Measurements from ENCODE around the gene PKP1. TPM values are rescaled to one million over a fixed set of nuclear protein-coding genes. Genes with fewer than 3 reads are reported as not detected.

Gene PKP1
- total RNA-seq, 2 donors from 2014 or later: 2.3 TPM; not detected in 1

GRCh38 chr1:201371792-201372191 is 88.5 kb downstream of the PKP1 start:
- H3K4me1 ChIP-seq: peaks cover 0 to 36% of the 10 kb centered on the region in 2 donors
- H3K9me3 ChIP-seq: no peaks in the 10 kb centered on the region
- no peak for TF ChIP-seq CTCF (IDR thresholded peaks at IDR 0.05)
- no peaks in the 10 kb centered on the region for H3K27me3 ChIP-seq
- DNase-seq (ENCODE audit: low spot score): no peak
- H3K27ac ChIP-seq: peak overlapping the region; percentile 89 to 92
- peak overlapping the region in 1 of 2 donors; percentile 55 for H3K4me3 ChIP-seq
- peaks cover 98% of the 10 kb centered on the region for H3K36me3 ChIP-seq

- H3K36me3 ChIP-seq: peaks cover 75% of the 10 kb centered on the region
- H3K4me1 ChIP-seq: peaks cover 0 to 42% of the 10 kb centered on the region in 2 donors
- H3K27ac ChIP-seq: peak overlapping the region; percentile 89 to 92
- TF ChIP-seq CTCF (IDR thresholded peaks at IDR 0.05): no peak
- H3K27me3 ChIP-seq: no peaks in the 10 kb centered on the region
- DNase-seq (ENCODE audit: low spot score): no peak
- H3K4me3 ChIP-seq: peak overlapping the region; percentile 55 to 85
- H3K9me3 ChIP-seq: no peaks in the 10 kb centered on the region
These were observed 91.1 kb downstream of the PKP1 start for GRCh38 chr1:201374364-201374763.

DNA sequence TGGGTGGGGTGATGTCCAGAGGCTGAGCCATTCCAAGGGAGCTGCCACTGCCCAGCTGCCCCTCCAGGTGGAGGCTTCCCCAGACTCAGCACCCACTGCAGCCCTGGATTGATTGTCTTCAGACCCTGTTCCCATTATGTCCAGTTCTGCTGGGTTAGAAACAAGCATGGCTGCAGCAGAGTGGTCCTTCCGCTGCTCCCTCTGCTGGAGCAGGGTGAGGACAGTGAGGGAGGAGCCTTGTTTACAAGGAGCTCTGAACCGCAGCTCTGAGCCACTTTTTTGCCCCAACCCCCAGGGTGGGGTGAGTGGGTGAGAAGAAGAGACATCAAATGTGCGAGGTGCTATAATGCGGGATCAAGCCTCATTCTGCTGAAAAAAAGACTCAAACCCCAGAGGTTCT is 91.9 kb downstream of the PKP1 start:
- Histone ChIP-seq H3K36me3 (peaks cover 67% of the 10 kb centered on the region), H3K9me3 (no peaks in the 10 kb centered on the region), H3K27ac (peak overlapping the region; percentile 89 to 92), H3K4me3 (peak overlapping the region; percentile 55 to 85), H3K27me3 (no peaks in the 10 kb centered on the region), H3K4me1 (peaks cover 0 to 43% of the 10 kb centered on the region in 2 donors)
- no peak for DNase-seq (ENCODE audit: low spot score)
- TF ChIP-seq CTCF (IDR thresholded peaks at IDR 0.05): no peak

DNA sequence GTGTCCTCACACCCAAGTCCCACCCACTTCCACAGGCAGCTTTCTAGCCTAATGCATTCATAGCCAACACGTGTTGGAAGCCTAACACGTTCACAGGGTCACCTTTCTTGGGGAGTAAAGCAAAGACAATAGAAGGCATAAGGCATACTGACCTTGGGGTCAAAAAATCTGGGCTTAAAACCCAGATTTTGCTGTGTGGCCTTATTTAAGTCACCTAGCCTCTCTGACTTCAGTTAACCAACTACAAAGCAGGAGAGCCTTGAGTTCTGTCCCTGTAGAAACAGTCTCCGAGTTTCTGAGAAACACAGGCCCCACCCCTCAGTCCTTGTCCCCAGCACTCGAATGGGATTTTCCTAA is 92.8 kb downstream of the PKP1 start:
- peaks cover 0 to 41% of the 10 kb centered on the region in 2 donors for H3K4me1 ChIP-seq
- peak overlapping the region; percentile 55 to 85 for H3K4me3 ChIP-seq
- peaks cover 58% of the 10 kb centered on the region for H3K36me3 ChIP-seq
- H3K27me3 ChIP-seq: no peaks in the 10 kb centered on the region
- H3K9me3 ChIP-seq: no peaks in the 10 kb centered on the region
- no peak for DNase-seq (ENCODE audit: low spot score)
- no peak for TF ChIP-seq CTCF (IDR thresholded peaks at IDR 0.05)
- peak overlapping the region; percentile 89 to 92 for H3K27ac ChIP-seq

DNA sequence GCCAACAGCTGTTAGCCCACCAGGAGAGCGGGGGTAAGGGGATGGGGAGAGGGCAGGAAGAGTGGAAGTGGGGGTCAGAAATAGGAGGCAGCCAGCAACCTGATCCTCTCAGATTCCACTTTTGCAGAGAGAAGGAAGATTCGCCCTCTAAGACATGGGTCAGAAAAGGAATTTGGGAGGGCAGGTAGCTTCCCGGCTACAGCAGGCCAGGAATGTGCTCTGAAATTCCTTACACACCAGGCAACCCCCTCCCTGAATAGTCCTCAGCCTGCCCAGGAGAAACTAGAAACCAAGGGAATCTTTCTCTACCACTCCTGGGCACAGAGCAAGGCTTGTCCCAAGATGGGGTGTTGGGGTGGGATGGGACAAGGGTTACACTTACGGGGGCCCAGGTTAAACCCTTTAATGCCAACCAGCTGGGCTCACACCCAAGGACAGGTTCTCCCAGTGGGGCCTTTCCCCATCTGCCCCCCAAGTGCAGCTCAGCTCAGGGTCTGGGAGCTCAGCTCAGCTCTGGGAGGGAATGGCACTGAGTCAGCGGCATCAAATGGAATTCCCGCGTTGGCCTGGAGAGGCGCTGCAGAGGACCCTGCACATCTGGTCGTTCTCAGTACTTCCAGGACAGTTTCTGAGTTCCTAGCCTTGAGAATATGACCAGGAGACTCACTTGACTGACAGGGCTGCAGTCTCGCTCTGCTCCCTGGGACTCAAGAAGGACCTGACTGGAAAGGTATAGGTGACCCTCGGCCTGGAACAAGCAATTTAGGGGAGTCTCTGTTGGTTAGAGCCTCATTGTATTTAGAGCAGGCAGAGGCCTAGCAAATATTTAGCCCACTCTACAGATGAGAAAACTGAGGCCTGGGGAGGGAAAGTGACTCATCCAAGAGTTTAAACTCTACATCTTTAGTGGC is 93.4 kb downstream of the PKP1 start:
- Histone ChIP-seq H3K4me1 (peaks cover 0 to 41% of the 10 kb centered on the region in 2 donors), H3K36me3 (peaks cover 52% of the 10 kb centered on the region), H3K27ac (peak overlapping the region; percentile 89 to 92), H3K27me3 (no peaks in the 10 kb centered on the region), H3K9me3 (no peaks in the 10 kb centered on the region), H3K4me3 (peak overlapping the region; percentile 55 to 85)
- peak in 1 of 2 donors; percentile 49 for TF ChIP-seq CTCF (IDR thresholded peaks at IDR 0.05)
- no peak for DNase-seq (ENCODE audit: low spot score)
